ENCODE measurements around the gene FOXN4. TPM values are rescaled to one million over a fixed set of nuclear protein-coding genes. Genes with fewer than 3 reads are reported as not detected.
A peak's percentile ranks its signal among the peaks of the same experiment; 100 is the strongest.

Gene FOXN4
- total and polyA plus RNA-seq, 3 experiments from 2014 or later: not detected

DNA sequence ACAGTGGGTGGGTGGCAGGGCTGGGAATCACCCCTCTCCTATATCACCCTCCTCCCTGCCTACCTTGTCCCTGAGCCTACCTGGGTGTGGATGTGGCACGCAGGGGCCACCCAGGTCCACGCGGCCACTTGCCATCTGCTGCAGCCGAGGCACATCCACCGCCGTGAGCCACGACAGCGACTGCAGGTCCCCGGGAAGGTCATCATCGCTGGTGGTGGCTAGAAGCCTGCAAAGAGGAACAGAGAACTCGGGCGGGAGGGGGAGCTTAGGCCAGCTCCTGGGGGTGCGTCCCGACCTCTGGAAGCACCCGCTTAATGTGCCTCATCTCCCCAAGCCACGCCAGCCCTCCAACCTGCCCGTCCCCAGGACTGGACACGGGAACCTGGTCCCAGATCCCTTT, 19.0 kb downstream of the FOXN4 start:
- CTCF ChIA-PET: no interaction called here
- Histone ChIP-seq H3K27me3 (ENCODE audit: insufficient read depth, low read length, poor library complexity, severe bottlenecking) (no peaks in the 10 kb centered on the region), H3K36me3 (ENCODE audit: insufficient read depth, low read length) (no peaks in the 10 kb centered on the region), H3K27ac (ENCODE audit: low read depth, low read length) (no peak overlapping the region), H3K4me1 (ENCODE audit: insufficient read depth, low read length) (no peaks in the 10 kb centered on the region), H3K9me3 (ENCODE audit: low read length) (no peaks in the 10 kb centered on the region), H3K4me3 (ENCODE audit: low read length) (no peak overlapping the region)
- POLR2A ChIA-PET: no interaction called here
- H3K4me3 Mint-ChIP-seq: no peak overlapping the region
- H3K27me3 Mint-ChIP-seq: peaks cover 18 to 39% of the 10 kb centered on the region in 2 donors
- H3K36me3 Mint-ChIP-seq: no peaks in the 10 kb centered on the region
- H3K9me3 Mint-ChIP-seq: no peaks in the 10 kb centered on the region
- no peaks in the 10 kb centered on the region for H3K4me1 Mint-ChIP-seq
- H3K27ac Mint-ChIP-seq: peak overlapping the region in 1 of 8 donors; percentile 14
- DNase-seq: no peak

DNA sequence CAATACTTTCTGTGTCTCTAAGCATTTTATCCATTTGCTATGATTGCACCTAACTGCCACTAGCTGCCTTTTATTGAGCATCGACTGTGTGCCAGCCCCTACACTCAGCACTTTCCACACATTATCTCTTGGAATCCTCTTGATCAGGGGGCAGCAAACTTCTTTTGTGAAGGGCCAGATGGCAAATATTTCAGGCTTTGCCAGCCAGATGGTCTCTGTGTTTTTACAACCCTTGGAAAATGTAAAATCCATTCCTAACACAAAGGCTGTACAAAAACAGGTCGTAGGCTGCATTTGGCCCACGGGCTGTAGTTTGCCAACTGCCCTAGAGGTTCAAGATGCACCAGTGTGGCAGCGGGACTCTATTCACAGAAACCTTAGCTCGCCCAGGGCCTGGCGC, 19.5 kb downstream of the FOXN4 start:
- Histone ChIP-seq H3K36me3 (ENCODE audit: insufficient read depth, low read length) (no peaks in the 10 kb centered on the region), H3K4me1 (ENCODE audit: insufficient read depth, low read length) (no peaks in the 10 kb centered on the region), H3K27me3 (ENCODE audit: insufficient read depth, low read length, poor library complexity, severe bottlenecking) (no peaks in the 10 kb centered on the region), H3K9me3 (ENCODE audit: low read length) (no peaks in the 10 kb centered on the region), H3K4me3 (ENCODE audit: low read length) (no peak overlapping the region), H3K27ac (ENCODE audit: low read depth, low read length) (no peak overlapping the region)
- Mint-ChIP-seq H3K4me3 (no peak overlapping the region), H3K4me1 (no peaks in the 10 kb centered on the region), H3K27me3 (peaks cover 18 to 34% of the 10 kb centered on the region in 2 donors), H3K9me3 (no peaks in the 10 kb centered on the region), H3K27ac (no peak overlapping the region), H3K36me3 (no peaks in the 10 kb centered on the region)
- ChIA-PET CTCF (no interaction called here), POLR2A (no interaction called here)
- DNase-seq: no peak

DNA sequence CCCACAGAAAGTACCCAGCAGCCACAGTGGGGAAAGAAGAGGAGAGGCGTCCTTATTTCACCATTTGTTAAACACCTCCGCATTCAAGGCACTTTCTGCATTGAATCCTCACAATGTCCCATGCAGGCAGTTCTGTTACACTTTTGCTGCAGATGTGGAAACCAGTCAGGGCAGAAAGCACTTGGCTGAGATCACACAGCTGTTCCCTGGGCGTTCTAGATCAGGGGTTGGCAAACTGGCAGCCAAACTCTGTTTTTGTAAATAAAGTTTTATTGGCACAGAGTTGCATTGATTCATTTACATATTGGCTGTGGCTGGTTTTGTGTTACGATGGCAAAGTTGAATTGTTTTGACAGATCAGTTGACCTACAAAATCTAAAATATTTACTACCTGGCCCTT, 20.1 kb downstream of the FOXN4 start:
- no peaks in the 10 kb centered on the region for H3K9me3 ChIP-seq (ENCODE audit: low read length)
- Mint-ChIP-seq H3K4me1 (no peaks in the 10 kb centered on the region), H3K36me3 (no peaks in the 10 kb centered on the region), H3K9me3 (no peaks in the 10 kb centered on the region), H3K27me3 (peaks cover 18 to 31% of the 10 kb centered on the region in 2 donors), H3K4me3 (no peak overlapping the region), H3K27ac (no peak overlapping the region)
- H3K4me1 ChIP-seq (ENCODE audit: insufficient read depth, low read length): no peaks in the 10 kb centered on the region
- no peak overlapping the region for H3K4me3 ChIP-seq (ENCODE audit: low read length)
- H3K36me3 ChIP-seq (ENCODE audit: insufficient read depth, low read length): no peaks in the 10 kb centered on the region
- CTCF ChIA-PET: no interaction called here
- H3K27ac ChIP-seq (ENCODE audit: low read depth, low read length): no peak overlapping the region
- POLR2A ChIA-PET: no interaction called here
- no peaks in the 10 kb centered on the region for H3K27me3 ChIP-seq (ENCODE audit: insufficient read depth, low read length, poor library complexity, severe bottlenecking)
- no peak for DNase-seq

DNA sequence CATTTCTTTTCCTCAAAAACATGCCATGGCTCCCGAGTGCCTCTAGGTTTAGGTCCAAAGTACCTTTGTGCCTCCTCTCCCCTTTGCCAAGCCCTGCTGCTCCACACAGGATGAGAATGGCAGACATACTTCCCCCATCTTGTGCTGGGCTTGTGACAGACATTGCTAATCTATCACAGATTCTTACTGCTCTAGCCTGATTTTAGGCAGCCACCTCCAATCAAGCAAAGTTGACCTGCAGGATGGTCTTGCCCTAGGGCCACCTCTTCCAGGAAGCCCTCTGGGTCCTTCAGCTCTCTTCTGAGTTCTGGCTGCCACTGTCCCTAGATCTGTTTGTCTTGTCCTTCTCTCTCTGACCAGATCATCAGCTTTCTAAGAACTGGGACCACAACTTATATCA, 20.5 kb downstream of the FOXN4 start:
- H3K9me3 Mint-ChIP-seq: no peaks in the 10 kb centered on the region
- CTCF ChIA-PET: interaction anchor here (0.6 kb wide), 1 partner anchor 204 kb away, joined by 3 read pairs; no protein-coding TSS in a partner anchor
- POLR2A ChIA-PET: no interaction called here

DNA sequence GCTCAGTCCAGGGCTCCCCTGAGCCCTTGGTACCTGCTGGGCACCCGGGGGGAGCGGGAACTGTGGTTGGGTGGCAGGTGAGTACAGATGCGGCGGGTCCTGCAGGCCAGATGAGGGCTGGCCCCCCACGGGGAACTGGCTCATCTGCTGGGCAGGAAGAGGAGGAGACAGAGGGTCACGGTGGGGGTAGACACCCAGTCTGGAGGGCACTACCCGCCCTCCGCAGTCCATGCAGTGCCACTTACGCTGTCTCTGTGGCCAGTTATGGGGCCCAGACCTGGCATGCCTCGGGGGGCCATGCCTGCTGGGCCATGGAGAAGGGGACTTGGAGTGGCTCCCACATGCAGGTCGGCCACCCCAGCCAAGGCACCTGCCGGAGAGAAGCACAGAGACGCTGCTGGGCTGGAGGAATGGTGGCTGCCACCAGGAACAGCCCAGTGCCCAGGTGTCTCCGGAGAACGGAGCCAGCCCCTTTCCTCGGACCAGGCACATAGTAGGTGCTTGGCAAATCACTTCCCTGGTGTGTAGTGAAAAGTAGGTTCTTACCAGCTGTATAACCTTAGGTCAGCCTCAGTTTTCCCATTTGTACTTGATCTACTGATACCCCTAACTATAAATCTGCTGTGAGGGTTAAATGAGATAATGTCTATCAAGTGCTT, 21.1 kb downstream of the FOXN4 start:
- H3K4me3 Mint-ChIP-seq: no peak overlapping the region
- no peaks in the 10 kb centered on the region for H3K9me3 ChIP-seq (ENCODE audit: low read length)
- H3K4me1 Mint-ChIP-seq: no peaks in the 10 kb centered on the region
- CTCF ChIA-PET: interaction anchor here (0.6 kb wide), 1 partner anchor 203 kb away, joined by 3 read pairs; no protein-coding TSS in a partner anchor
- no peaks in the 10 kb centered on the region for H3K36me3 ChIP-seq (ENCODE audit: insufficient read depth, low read length)
- no peaks in the 10 kb centered on the region for H3K4me1 ChIP-seq (ENCODE audit: insufficient read depth, low read length)
- no peaks in the 10 kb centered on the region for H3K9me3 Mint-ChIP-seq
- POLR2A ChIA-PET: no interaction called here
- no peaks in the 10 kb centered on the region for H3K27me3 ChIP-seq (ENCODE audit: insufficient read depth, low read length, poor library complexity, severe bottlenecking)
- no peak overlapping the region for H3K4me3 ChIP-seq (ENCODE audit: low read length)
- H3K27ac Mint-ChIP-seq: no peak overlapping the region
- no peak overlapping the region for H3K27ac ChIP-seq (ENCODE audit: low read depth, low read length)
- no peak for DNase-seq
- H3K27me3 Mint-ChIP-seq: peaks cover 13 to 26% of the 10 kb centered on the region in 2 donors
- H3K36me3 Mint-ChIP-seq: no peaks in the 10 kb centered on the region

More for the DNA sequence above, 20.5 kb downstream of the FOXN4 start:
- H3K27ac ChIP-seq (ENCODE audit: low read depth, low read length): no peak overlapping the region
- H3K27me3 Mint-ChIP-seq: peaks cover 18 to 31% of the 10 kb centered on the region in 2 donors
- H3K27me3 ChIP-seq (ENCODE audit: insufficient read depth, low read length, poor library complexity, severe bottlenecking): no peaks in the 10 kb centered on the region
- no peak for DNase-seq
- no peaks in the 10 kb centered on the region for H3K4me1 ChIP-seq (ENCODE audit: insufficient read depth, low read length)
- no peaks in the 10 kb centered on the region for H3K36me3 ChIP-seq (ENCODE audit: insufficient read depth, low read length)
- H3K4me1 Mint-ChIP-seq: no peaks in the 10 kb centered on the region
- no peak overlapping the region for H3K4me3 Mint-ChIP-seq
- no peak overlapping the region for H3K4me3 ChIP-seq (ENCODE audit: low read length)
- H3K27ac Mint-ChIP-seq: no peak overlapping the region
- H3K9me3 ChIP-seq (ENCODE audit: low read length): no peaks in the 10 kb centered on the region
- no peaks in the 10 kb centered on the region for H3K36me3 Mint-ChIP-seq

DNA sequence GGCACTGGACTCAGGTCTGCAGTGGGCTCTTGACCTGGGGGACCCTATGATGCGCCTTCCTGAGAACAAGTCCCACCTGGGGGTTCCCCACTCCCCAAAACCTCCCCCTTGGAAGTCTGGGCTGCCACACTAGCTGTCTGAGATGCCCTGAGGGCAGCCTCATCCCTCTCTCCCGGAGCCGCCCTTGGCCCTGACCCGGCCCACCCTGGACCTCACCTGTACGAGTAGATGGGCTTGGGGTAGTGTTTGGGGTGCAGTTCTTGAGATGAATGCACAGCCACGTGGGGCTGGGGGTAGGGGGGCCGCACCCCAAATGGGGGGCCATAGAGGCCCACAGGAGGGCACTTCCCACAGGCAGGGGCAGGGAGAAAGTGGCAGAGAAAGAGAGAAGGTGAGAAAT, 21.9 kb downstream of the FOXN4 start:
- Mint-ChIP-seq H3K4me3 (no peak overlapping the region), H3K27ac (no peak overlapping the region), H3K9me3 (no peaks in the 10 kb centered on the region), H3K36me3 (no peaks in the 10 kb centered on the region), H3K27me3 (peaks cover 9 to 19% of the 10 kb centered on the region in 2 donors), H3K4me1 (no peaks in the 10 kb centered on the region)
- Histone ChIP-seq H3K27ac (ENCODE audit: low read depth, low read length) (no peak overlapping the region), H3K36me3 (ENCODE audit: insufficient read depth, low read length) (no peaks in the 10 kb centered on the region), H3K4me1 (ENCODE audit: insufficient read depth, low read length) (no peaks in the 10 kb centered on the region), H3K27me3 (ENCODE audit: insufficient read depth, low read length, poor library complexity, severe bottlenecking) (no peaks in the 10 kb centered on the region), H3K9me3 (ENCODE audit: low read length) (no peaks in the 10 kb centered on the region), H3K4me3 (ENCODE audit: low read length) (no peak overlapping the region)
- ChIA-PET CTCF (no interaction called here), POLR2A (no interaction called here)
- no peak for DNase-seq

DNA sequence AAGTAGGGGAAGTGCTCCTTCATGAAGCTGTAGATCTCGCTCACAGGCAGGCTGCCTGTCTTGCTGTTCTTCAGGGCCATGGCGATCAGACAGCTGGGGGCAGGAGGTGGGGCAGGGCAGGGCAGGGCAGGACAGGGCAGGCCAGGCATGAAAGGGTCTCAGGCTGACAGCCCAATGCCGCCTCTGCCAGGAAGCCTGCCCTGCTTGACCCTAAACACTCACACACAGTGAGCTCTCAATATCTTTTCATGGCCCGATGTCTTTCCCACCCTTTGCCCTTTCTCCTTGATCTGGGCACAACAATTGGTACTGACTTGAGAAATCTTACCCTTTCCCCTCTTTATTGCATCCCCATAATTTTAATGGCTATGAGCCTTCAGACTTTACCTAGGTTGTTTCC, 22.4 kb downstream of the FOXN4 start:
- no peaks in the 10 kb centered on the region for H3K4me1 Mint-ChIP-seq
- Histone ChIP-seq H3K27me3 (ENCODE audit: insufficient read depth, low read length, poor library complexity, severe bottlenecking) (no peaks in the 10 kb centered on the region), H3K4me3 (ENCODE audit: low read length) (no peak overlapping the region), H3K27ac (ENCODE audit: low read depth, low read length) (no peak overlapping the region), H3K4me1 (ENCODE audit: insufficient read depth, low read length) (no peaks in the 10 kb centered on the region), H3K9me3 (ENCODE audit: low read length) (no peaks in the 10 kb centered on the region), H3K36me3 (ENCODE audit: insufficient read depth, low read length) (no peaks in the 10 kb centered on the region)
- no peaks in the 10 kb centered on the region for H3K36me3 Mint-ChIP-seq
- POLR2A ChIA-PET: no interaction called here
- no peak overlapping the region for H3K4me3 Mint-ChIP-seq
- CTCF ChIA-PET: no interaction called here
- H3K27ac Mint-ChIP-seq: no peak overlapping the region
- peaks cover 8 to 17% of the 10 kb centered on the region in 2 donors for H3K27me3 Mint-ChIP-seq
- no peak for DNase-seq
- H3K9me3 Mint-ChIP-seq: no peaks in the 10 kb centered on the region

DNA sequence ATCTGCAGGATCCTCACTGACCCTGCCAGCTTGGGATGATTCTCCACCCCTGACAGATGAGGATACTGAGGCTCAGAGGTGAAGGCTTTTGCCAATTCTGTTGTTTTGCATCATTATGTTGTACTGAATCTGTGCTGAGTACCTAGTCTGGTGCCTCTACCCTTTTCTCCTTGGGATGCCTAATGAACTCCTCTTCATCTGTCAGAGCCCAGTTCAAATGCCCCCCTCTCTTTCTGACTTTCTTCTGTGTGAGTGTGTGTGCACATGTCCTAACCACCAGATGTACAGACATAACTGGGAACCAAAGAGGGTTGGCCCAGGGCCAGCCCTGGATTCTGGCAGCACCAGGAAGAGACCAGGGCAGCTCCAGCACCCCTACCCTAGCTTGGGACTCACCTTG, 22.8 kb downstream of the FOXN4 start:
- Mint-ChIP-seq H3K4me1 (no peaks in the 10 kb centered on the region), H3K27ac (no peak overlapping the region), H3K9me3 (no peaks in the 10 kb centered on the region), H3K27me3 (peaks cover 7 to 17% of the 10 kb centered on the region in 2 donors), H3K4me3 (no peak overlapping the region), H3K36me3 (no peaks in the 10 kb centered on the region)
- Histone ChIP-seq H3K4me1 (ENCODE audit: insufficient read depth, low read length) (no peaks in the 10 kb centered on the region), H3K27ac (ENCODE audit: low read depth, low read length) (no peak overlapping the region), H3K9me3 (ENCODE audit: low read length) (no peaks in the 10 kb centered on the region), H3K36me3 (ENCODE audit: insufficient read depth, low read length) (no peaks in the 10 kb centered on the region), H3K4me3 (ENCODE audit: low read length) (no peak overlapping the region), H3K27me3 (ENCODE audit: insufficient read depth, low read length, poor library complexity, severe bottlenecking) (no peaks in the 10 kb centered on the region)
- ChIA-PET POLR2A (no interaction called here), CTCF (no interaction called here)
- no peak for DNase-seq

DNA sequence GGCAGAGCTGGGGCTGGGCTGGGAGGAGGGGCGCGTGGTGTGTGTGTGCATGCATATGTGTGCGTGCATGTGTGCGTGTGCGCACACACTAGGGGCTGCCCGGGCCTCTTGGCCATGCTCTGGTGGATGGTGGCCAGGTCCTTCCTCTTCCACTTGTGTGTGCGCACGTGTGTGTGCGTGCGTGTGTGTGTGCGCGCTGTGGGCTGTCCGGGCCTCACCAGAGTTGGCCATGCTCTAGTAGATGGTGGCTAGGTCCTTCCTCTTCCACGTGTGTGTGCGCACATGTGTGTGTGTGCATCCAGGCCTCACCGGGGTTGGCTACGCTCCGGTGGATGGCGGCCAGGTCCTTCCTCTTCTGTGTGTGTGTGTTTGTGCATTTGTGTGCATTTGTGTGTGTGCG, 24.7 kb downstream of the FOXN4 start:
- Mint-ChIP-seq H3K4me3 (no peak overlapping the region), H3K27me3 (peaks cover 3 to 7% of the 10 kb centered on the region in 2 donors), H3K36me3 (no peaks in the 10 kb centered on the region), H3K4me1 (no peaks in the 10 kb centered on the region), H3K27ac (no peak overlapping the region), H3K9me3 (no peaks in the 10 kb centered on the region)
- ChIA-PET CTCF (no interaction called here), POLR2A (no interaction called here)
- H3K9me3 ChIP-seq (ENCODE audit: low read length): no peaks in the 10 kb centered on the region
- H3K4me1 ChIP-seq (ENCODE audit: insufficient read depth, low read length): no peaks in the 10 kb centered on the region
- no peak overlapping the region for H3K4me3 ChIP-seq (ENCODE audit: low read length)
- DNase-seq: no peak
- H3K27me3 ChIP-seq (ENCODE audit: insufficient read depth, low read length, poor library complexity, severe bottlenecking): no peaks in the 10 kb centered on the region
- no peaks in the 10 kb centered on the region for H3K36me3 ChIP-seq (ENCODE audit: insufficient read depth, low read length)
- H3K27ac ChIP-seq (ENCODE audit: low read depth, low read length): no peak overlapping the region

All from CD8-positive, alpha-beta memory T cell (primary cell).